Suprapubic skin (tissue), 4 donors: ENCODE measurements around the gene TUBA4A. TPM values are rescaled to one million over a fixed set of nuclear protein-coding genes. Genes with fewer than 3 reads are reported as not detected.
"Not testable (repeated sequence)": the region's sequence is repeated elsewhere in the genome, so short reads cannot be mapped to it uniquely, and the experiment has no call there.

Experiments
- DNase-seq, 2 donors: peaks; one replicate each; pipeline ENCODE4 v3.0.0-alpha.2; 2019; ENCODE audit warnings: low spot score in 2 of 2
- H3K27ac ChIP-seq: fragments of 200-600 bp; sonication (generic); one replicate; pipeline ENCODE4 v1.5.1; 2019
- H3K27me3 ChIP-seq: fragments of 200-600 bp; sonication (generic); one replicate; pipeline ENCODE4 v1.5.1; 2019
- H3K36me3 ChIP-seq: fragments of 200-600 bp; sonication (generic); one replicate; pipeline ENCODE4 v1.5.1; 2019
- H3K4me1 ChIP-seq: fragments of 200-600 bp; sonication (generic); one replicate; pipeline ENCODE4 v1.5.1; 2019
- H3K4me3 ChIP-seq: fragments of 200-600 bp; sonication (generic); one replicate; pipeline ENCODE4 v1.5.1; 2019; ENCODE audit warnings: mild to moderate bottlenecking
- H3K9me3 ChIP-seq: fragments of 200-600 bp; sonication (generic); one replicate; pipeline ENCODE4 v1.5.1; 2019
- EP300 ChIP-seq: sonication (generic); formaldehyde crosslinking; IDR thresholded peaks from one replicate; pipeline ENCODE4 v1.6.1; 2017; ENCODE audit warnings: antibody characterized with exemption
- POLR2A ChIP-seq, 2 donors: fragments of 450-650 bp; IDR thresholded peaks; one replicate each; pipeline ENCODE4 v1.6.1; 2017; ENCODE audit warnings: antibody characterized with exemption in 2 of 2, mild to moderate bottlenecking in 2 of 2, moderate library complexity in 2 of 2
- POLR2AphosphoS5 ChIP-seq, 3 donors: sonication (generic); formaldehyde crosslinking; IDR thresholded peaks; one replicate each; pipeline ENCODE4 v1.6.1; 2017; ENCODE audit warnings: antibody characterized with exemption in 3 of 3
- WGBS: methylation state at CpG from one replicate; pipeline ENCODE4 v1.1.5; 2018; 5-methylcytosine and 5-hydroxymethylcytosine counted together
- total RNA-seq, 4 donors: library from RNA; depleted of rRNA; stranded (reverse); fragments of >200 nt; gene quantifications; one replicate each; pipeline ENCODE4 v1.1.0, GENCODE V29; 2016
- TF ChIP-seq, protein P1 (sequence below), 2 donors: fragments of 200-600 bp in 1 of 2; fragments of 450-650 bp in 1 of 2; sonication (generic) in 1 of 2; IDR thresholded peaks; one replicate each; pipeline ENCODE4 v1.5.1; 2016 to 2019; ENCODE audit warnings: antibody characterized with exemption in 2 of 2, mild to moderate bottlenecking in 1 of 2, moderate library complexity in 1 of 2

TUBA4A gene
- total RNA-seq, 4 donors from 2014 or later, result 194 to 530 (median 394) TPM

DNA sequence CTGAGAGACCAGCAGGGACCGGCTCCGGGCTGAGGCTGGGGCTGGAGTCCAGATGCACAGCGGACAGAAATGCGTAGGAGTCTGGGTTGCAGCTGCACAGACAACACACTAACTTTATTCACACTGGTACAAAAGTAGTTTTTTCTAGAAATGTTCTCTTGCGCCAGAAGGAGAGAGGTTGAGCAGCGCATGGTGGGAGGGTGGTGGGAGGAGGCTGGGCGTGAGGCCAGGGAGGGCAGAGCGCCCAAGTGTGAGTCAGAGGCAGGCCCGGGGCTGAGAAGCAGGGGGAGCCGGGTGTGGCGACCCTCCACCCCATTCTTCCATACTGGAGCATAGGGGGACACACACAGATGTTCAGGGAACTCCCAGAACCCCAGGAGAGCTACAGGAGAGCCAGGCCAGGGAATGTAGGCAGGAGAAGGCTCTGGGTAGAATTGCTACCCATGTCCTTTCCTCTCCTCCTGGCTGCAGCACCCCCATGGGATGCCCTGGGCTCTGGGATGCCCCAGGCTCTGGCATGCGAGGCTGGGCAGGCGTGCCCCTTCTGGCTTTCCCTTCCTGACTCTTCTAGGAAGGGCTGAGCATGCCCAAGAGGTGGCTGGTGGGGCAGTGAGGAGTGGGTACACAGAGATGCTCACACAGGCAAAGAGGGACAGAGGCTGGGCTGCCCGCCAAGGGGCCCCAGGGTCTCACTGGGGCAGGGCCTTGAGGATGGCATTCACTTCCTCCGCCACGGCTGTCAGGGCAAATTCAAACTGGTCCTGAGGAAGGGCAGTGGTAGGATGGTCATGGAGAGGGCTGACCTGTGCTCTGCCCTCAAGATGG is 36.0 kb upstream of the TUBA4A start:
- no peak overlapping the region for H3K4me3 ChIP-seq
- H3K27ac ChIP-seq, result peak overlapping the region; percentile 42
- H3K9me3 ChIP-seq, result no peaks in the 10 kb centered on the region
- TF ChIP-seq, protein P1, sequence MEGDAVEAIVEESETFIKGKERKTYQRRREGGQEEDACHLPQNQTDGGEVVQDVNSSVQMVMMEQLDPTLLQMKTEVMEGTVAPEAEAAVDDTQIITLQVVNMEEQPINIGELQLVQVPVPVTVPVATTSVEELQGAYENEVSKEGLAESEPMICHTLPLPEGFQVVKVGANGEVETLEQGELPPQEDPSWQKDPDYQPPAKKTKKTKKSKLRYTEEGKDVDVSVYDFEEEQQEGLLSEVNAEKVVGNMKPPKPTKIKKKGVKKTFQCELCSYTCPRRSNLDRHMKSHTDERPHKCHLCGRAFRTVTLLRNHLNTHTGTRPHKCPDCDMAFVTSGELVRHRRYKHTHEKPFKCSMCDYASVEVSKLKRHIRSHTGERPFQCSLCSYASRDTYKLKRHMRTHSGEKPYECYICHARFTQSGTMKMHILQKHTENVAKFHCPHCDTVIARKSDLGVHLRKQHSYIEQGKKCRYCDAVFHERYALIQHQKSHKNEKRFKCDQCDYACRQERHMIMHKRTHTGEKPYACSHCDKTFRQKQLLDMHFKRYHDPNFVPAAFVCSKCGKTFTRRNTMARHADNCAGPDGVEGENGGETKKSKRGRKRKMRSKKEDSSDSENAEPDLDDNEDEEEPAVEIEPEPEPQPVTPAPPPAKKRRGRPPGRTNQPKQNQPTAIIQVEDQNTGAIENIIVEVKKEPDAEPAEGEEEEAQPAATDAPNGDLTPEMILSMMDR (IDR thresholded peaks at IDR 0.05), result no peak
- no peak for TF ChIP-seq EP300
- TF ChIP-seq POLR2AphosphoS5 (IDR thresholded peaks at IDR 0.05), result no peak
- H3K27me3 ChIP-seq, result no peaks in the 10 kb centered on the region
- 14% methylated on average over 15 of the region's 16 CpGs for WGBS
- H3K4me1 ChIP-seq, result peaks cover 61% of the 10 kb centered on the region
- peak; percentile 81 to 83 for DNase-seq
- H3K36me3 ChIP-seq, result peaks cover 5% of the 10 kb centered on the region

GRCh38 chr2:219289195-219289536 is 35.4 kb upstream of the TUBA4A start:
- Histone ChIP-seq H3K27ac (peak overlapping the region; percentile 42), H3K36me3 (peaks cover 11% of the 10 kb centered on the region), H3K27me3 (no peaks in the 10 kb centered on the region), H3K4me1 (peaks cover 61% of the 10 kb centered on the region), H3K9me3 (no peaks in the 10 kb centered on the region), H3K4me3 (no peak overlapping the region)
- no peak for TF ChIP-seq EP300
- TF ChIP-seq, protein P1 (IDR thresholded peaks at IDR 0.05), result no peak
- TF ChIP-seq POLR2AphosphoS5 (IDR thresholded peaks at IDR 0.05), result no peak
- no peak for TF ChIP-seq POLR2A (IDR thresholded peaks at IDR 0.05)
- DNase-seq, result no peak
- WGBS, result 82% methylated on average over 4 of the region's 6 CpGs

- Histone ChIP-seq H3K36me3 (peaks cover 26% of the 10 kb centered on the region), H3K27ac (peak overlapping the region; percentile 56), H3K4me1 (peaks cover 69% of the 10 kb centered on the region), H3K9me3 (no peaks in the 10 kb centered on the region), H3K4me3 (no peak overlapping the region), H3K27me3 (no peaks in the 10 kb centered on the region)
- WGBS, result 80% methylated on average over 9 of the region's 10 CpGs
- DNase-seq, result peak; percentile 43 to 59
- TF ChIP-seq, protein P1 (IDR thresholded peaks at IDR 0.05), result no peak
- no peak for TF ChIP-seq POLR2AphosphoS5 (IDR thresholded peaks at IDR 0.05)
- TF ChIP-seq POLR2A (IDR thresholded peaks at IDR 0.05), result no peak
- no peak for TF ChIP-seq EP300
Measured at GRCh38 chr2:219287580-219288265, 34.0 kb upstream of the TUBA4A start.

DNA sequence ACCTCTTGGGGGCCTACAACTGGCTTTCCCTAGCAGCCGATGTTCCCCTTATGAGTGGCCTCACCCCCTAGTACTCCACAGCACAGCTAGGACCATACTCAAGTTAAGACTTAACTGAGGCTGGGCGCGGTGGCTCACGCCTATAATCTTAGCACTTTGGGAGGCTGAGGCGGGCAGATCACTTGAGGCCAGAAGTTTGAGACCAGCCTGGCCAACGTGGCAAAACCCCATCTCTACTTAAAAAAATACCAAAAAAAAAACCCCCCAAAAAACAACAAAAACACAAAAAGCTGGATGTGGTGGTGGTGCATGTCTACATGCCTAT is 33.4 kb upstream of the TUBA4A start:
- H3K27me3 ChIP-seq, H3K9me3 ChIP-seq, H3K4me3 ChIP-seq: not testable (repeated sequence)
- H3K4me1 ChIP-seq, result peaks cover 75% of the 10 kb centered on the region
- peak in 1 of 2 donors; percentile 59 for DNase-seq
- peak overlapping the region; percentile 56 for H3K27ac ChIP-seq
- H3K36me3 ChIP-seq, result peaks cover 30% of the 10 kb centered on the region
- 79% methylated on average over 6 of the region's 6 CpGs for WGBS

- Histone ChIP-seq H3K9me3 (no peaks in the 10 kb centered on the region), H3K36me3 (peaks cover 35% of the 10 kb centered on the region), H3K27me3 (no peaks in the 10 kb centered on the region), H3K4me1 (peaks cover 79% of the 10 kb centered on the region), H3K4me3 (no peak overlapping the region), H3K27ac (peak overlapping the region; percentile 56)
- peak in 1 of 2 donors; percentile 76 for DNase-seq
- 34% methylated on average over 8 of the region's 12 CpGs for WGBS
- TF ChIP-seq POLR2AphosphoS5 (IDR thresholded peaks at IDR 0.05), result peak in 1 of 3 donors; percentile 21
- TF ChIP-seq, protein P1 (IDR thresholded peaks at IDR 0.05), result no peak
Measured at GRCh38 chr2:219286436-219287115, 32.9 kb upstream of the TUBA4A start.
